Measurements from ENCODE around the gene TMEM89.

TMEM89 gene

GRCh38 chr3:48621461-48621869, at the start of gene TMEM89:
Gene TMEM89 (minus strand): TSS chr3:48621769. CDS start chr3:48621756, 13 bp downstream.
- DNase-seq (ENCODE audit: low read depth in 2 of 2), result no peak

GRCh38 chr3:48664929-48665328, 43.4 kb upstream of the TMEM89 start:
- no peak for DNase-seq (ENCODE audit: low read depth in 2 of 2)

GRCh38 chr3:48664313-48664644, 42.7 kb upstream of the TMEM89 start:
- DNase-seq (ENCODE audit: low read depth in 2 of 2), result no peak

- peak; percentile 54 to 66 for DNase-seq (ENCODE audit: low read depth in 2 of 2)
These were observed 42.1 kb upstream of the TMEM89 start for GRCh38 chr3:48663489-48664312.

- DNase-seq (ENCODE audit: low read depth in 2 of 2), result no peak
These were observed 41.4 kb upstream of the TMEM89 start, which contains the start of gene CELSR3 for GRCh38 chr3:48662753-48663488. Gene CELSR3 (minus strand): TSS chr3:48662886. CDS start chr3:48662634, 252 bp downstream.

- DNase-seq (ENCODE audit: low read depth in 2 of 2), result no peak
These were observed 40.7 kb upstream of the TMEM89 start for GRCh38 chr3:48662145-48662752.

GRCh38 chr3:48661501-48662144, 40.1 kb upstream of the TMEM89 start:
- DNase-seq (ENCODE audit: low read depth in 2 of 2), result peak; percentile 50 to 61

- no peak for DNase-seq (ENCODE audit: low read depth in 2 of 2)
These were observed 39.3 kb upstream of the TMEM89 start for GRCh38 chr3:48660800-48661400.

- no peak for DNase-seq (ENCODE audit: low read depth in 2 of 2)
These were observed 35.3 kb upstream of the TMEM89 start for GRCh38 chr3:48656841-48657281.

- DNase-seq (ENCODE audit: low read depth in 2 of 2), result peak; percentile 60 to 61
These were observed 34.7 kb upstream of the TMEM89 start for GRCh38 chr3:48656061-48656840.

GRCh38 chr3:48655606-48656005, 34.0 kb upstream of the TMEM89 start:
- no peak for DNase-seq (ENCODE audit: low read depth in 2 of 2)

- no peak for DNase-seq (ENCODE audit: low read depth in 2 of 2)
These were observed 33.5 kb upstream of the TMEM89 start for GRCh38 chr3:48655063-48655462.

- no peak for DNase-seq (ENCODE audit: low read depth in 2 of 2)
These were observed 31.6 kb upstream of the TMEM89 start for GRCh38 chr3:48652923-48653715.

- DNase-seq (ENCODE audit: low read depth in 2 of 2), result no peak
These were observed 30.2 kb upstream of the TMEM89 start for GRCh38 chr3:48651771-48652170.

GRCh38 chr3:48650723-48651122, 29.2 kb upstream of the TMEM89 start:
- no peak for DNase-seq (ENCODE audit: low read depth in 2 of 2)

- no peak for DNase-seq (ENCODE audit: low read depth in 2 of 2)
These were observed 26.8 kb upstream of the TMEM89 start for GRCh38 chr3:48648188-48648850.

GRCh38 chr3:48647714-48648113, 26.1 kb upstream of the TMEM89 start:
- DNase-seq (ENCODE audit: low read depth in 2 of 2), result no peak

- DNase-seq (ENCODE audit: low read depth in 2 of 2), result no peak
These were observed 23.6 kb upstream of the TMEM89 start for GRCh38 chr3:48644898-48645760.
